HCT116 (cell line): ENCODE data around the gene RELA. TPM values are rescaled to one million over a fixed set of nuclear protein-coding genes. Genes with fewer than 3 reads are reported as not detected.
"Not testable (repeated sequence)": the region's sequence is repeated elsewhere in the genome, so short reads cannot be mapped to it uniquely, and the experiment has no call there.

Experiments used
- ATAC-seq: fragments of 200-7000 bp; cut with Tn5 transposase; 2 replicates; pipeline ENCODE4 v1.9.1; 2020; ENCODE audit warnings: mild to moderate bottlenecking, moderate library complexity
- BruUV-seq: library from RNA; stranded (reverse); fragments of 400-500 nt; replicated peaks from 2 replicates; lab custom pipeline; 2021; lab: Mats Ljungman, UMichigan
- CTCF ChIA-PET: fragments of 300-600 bp; sonication (Branson Sonifier 250); formaldehyde crosslinking; loops from one replicate; lab custom pipeline; 2021; ENCODE audit warnings: antibody characterized with exemption; lab: Charles Lee
- POLR2A ChIA-PET: fragments of 300-600, 350-600 bp; sonication (Branson Sonifier 250); formaldehyde crosslinking; loops from one replicate; lab custom pipeline; 2021; ENCODE audit warnings: antibody characterized with exemption; lab: Charles Lee
- RAD21 ChIA-PET, 2 experiments: fragments of 300-600 bp; sonication (Branson Sonifier 250); formaldehyde crosslinking; loops; one replicate each; lab custom pipeline; 2023; ENCODE audit warnings: low total read pairs in 2 of 2; ENCODE audit not compliant: uncharacterized antibody in 2 of 2, unreplicated experiment in 2 of 2, low non-redundant PET in 1 of 2; lab: Charles Lee
- DNase-seq: peaks from one replicate; pipeline ENCODE4 v3.0.0-alpha.2; 2010; ENCODE audit warnings: low read depth, low spot score
- H2AFZ ChIP-seq: fragments of 200-600 bp; shearing (Covaris generic), sonication (generic); 2 replicates; pipeline ENCODE4 v1.6.1; 2017; ENCODE audit warnings: low read depth, mixed run types, mixed read lengths, antibody characterized with exemption, low read length; ENCODE audit not compliant: poor library complexity, severe bottlenecking
- H3K27ac ChIP-seq: 2 replicates; pipeline ENCODE4 v1.5.1; 2012; ENCODE audit warnings: low read depth, low read length
- H3K27me3 ChIP-seq: fragments of 200-600 bp; sonication (generic); 2 replicates; pipeline ENCODE4 v1.6.1; 2016; ENCODE audit warnings: mixed run types, low read length, mixed read lengths; ENCODE audit not compliant: insufficient read depth
- H3K36me3 ChIP-seq, 2 experiments: fragments of 200-500 bp in 1 of 2; fragments of 200-600 bp in 1 of 2; sonication (Bioruptor generic) in 1 of 2; sonication (generic) in 1 of 2; 2 replicates each; pipeline versions ENCODE4 v1.5.1 to v1.6.1; 2014 to 2016; ENCODE audit warnings: low read length in 2 of 2, inconsistent platforms in 1 of 2, mixed read lengths in 1 of 2, mixed run types in 1 of 2; ENCODE audit not compliant: insufficient read depth in 2 of 2, control insufficient read depth in 1 of 2
- H3K4me1 ChIP-seq, 2 experiments: fragments of 200-600 bp in 1 of 2; sonication (generic) in 1 of 2; 2 replicates each; pipeline versions ENCODE4 v1.5.1 to v1.6.1; 2012 to 2017; ENCODE audit warnings: low read length in 2 of 2, inconsistent platforms in 1 of 2, mild to moderate bottlenecking in 1 of 2, mixed read lengths in 1 of 2, mixed run types in 1 of 2, moderate library complexity in 1 of 2; ENCODE audit not compliant: insufficient read depth in 2 of 2, control insufficient read depth in 1 of 2
- H3K4me2 ChIP-seq: fragments of 200-600 bp; sonication (generic); 2 replicates; pipeline ENCODE4 v1.6.1; 2017; ENCODE audit warnings: mixed run types, low read length, mixed read lengths
- H3K4me3 ChIP-seq, 2 experiments: fragments of 200-600 bp in 1 of 2; sonication (generic) in 1 of 2; replicated peaks in 1 of 2; 2 replicates each; pipeline ENCODE4 v1.5.1; 2011 to 2016; ENCODE audit warnings: low read length in 2 of 2, control low read depth in 1 of 2, low read depth in 1 of 2, mild to moderate bottlenecking in 1 of 2, mixed read lengths in 1 of 2, mixed run types in 1 of 2
- H3K79me2 ChIP-seq: fragments of 200-600 bp; sonication (generic); 2 replicates; pipeline ENCODE4 v1.6.1; 2017; ENCODE audit warnings: mild to moderate bottlenecking, mixed run types, low read length, moderate library complexity, mixed read lengths; ENCODE audit not compliant: insufficient read depth
- H3K9ac ChIP-seq: fragments of 200-600 bp; sonication (generic); 2 replicates; pipeline ENCODE4 v1.6.1; 2016; ENCODE audit warnings: low read length, mixed read lengths
- H3K9me2 ChIP-seq: fragments of 200-600 bp; sonication (generic), shearing (Covaris generic); 2 replicates; pipeline ENCODE4 v1.6.1; 2017; ENCODE audit warnings: mixed run types, mild to moderate bottlenecking, moderate library complexity; ENCODE audit not compliant: insufficient read depth
- H3K9me3 ChIP-seq, 2 experiments: fragments of 200-500 bp in 1 of 2; fragments of 200-600 bp in 1 of 2; sonication (Bioruptor generic) in 1 of 2; sonication (generic) in 1 of 2; 2 replicates each; pipeline ENCODE4 v1.6.1; 2014 to 2017; ENCODE audit warnings: low read length in 2 of 2, mixed read lengths in 2 of 2, inconsistent platforms in 1 of 2, low read depth in 1 of 2, mild to moderate bottlenecking in 1 of 2, mixed run types in 1 of 2, moderate library complexity in 1 of 2; ENCODE audit not compliant: control insufficient read depth in 1 of 2, insufficient read depth in 1 of 2
- H4K20me1 ChIP-seq: fragments of 200-600 bp; sonication (generic), shearing (Covaris generic); 2 replicates; pipeline ENCODE4 v1.6.1; 2017; ENCODE audit warnings: mixed run types, mild to moderate bottlenecking, moderate library complexity; ENCODE audit not compliant: insufficient read depth
- CEBPB ChIP-seq: IDR thresholded peaks from 2 replicates; pipeline ENCODE4 v1.6.1; 2012; ENCODE audit warnings: low read depth
- CTCF ChIP-seq, 3 experiments: fragments of 200-600 bp in 1 of 3; sonication (generic) in 1 of 3; IDR thresholded peaks in 2 of 3; conservative IDR thresholded peaks in 1 of 3; 2 replicates each; pipeline ENCODE4 v1.5.1; 2012 to 2017; ENCODE audit warnings: low read depth in 2 of 3, low read length in 2 of 3, antibody characterized with exemption in 1 of 3, borderline replicate concordance in 1 of 3, control low read depth in 1 of 3, mild to moderate bottlenecking in 1 of 3, mixed read lengths in 1 of 3, mixed run types in 1 of 3, moderate library complexity in 1 of 3; ENCODE audit not compliant: insufficient read depth in 1 of 3
- JUND ChIP-seq: IDR thresholded peaks from 2 replicates; pipeline ENCODE4 v1.6.1; 2012
- POLR2A ChIP-seq: IDR thresholded peaks from 2 replicates; pipeline ENCODE4 v1.7.0; 2011; ENCODE audit warnings: borderline replicate concordance; ENCODE audit not compliant: insufficient read depth, insufficient read length; ENCODE audit errors: extremely low read depth
- POLR2AphosphoS5 ChIP-seq: IDR thresholded peaks from 2 replicates; pipeline ENCODE4 v1.6.1; 2011; ENCODE audit warnings: mild to moderate bottlenecking, low read depth, low read length, moderate library complexity
- SP1 ChIP-seq: IDR thresholded peaks from 2 replicates; pipeline ENCODE4 v1.6.1; 2012; ENCODE audit warnings: low read depth
- ZFX ChIP-seq: fragments of 450-650 bp; IDR thresholded peaks from 2 replicates; pipeline ENCODE4 v1.6.1; 2017
- intact Hi-C: fragments of 100-400 bp; cut with micrococcal nuclease; formaldehyde crosslinking; loops from 2 replicates; pipeline ENCODE4 v1.10.0; 2022
- total RNA-seq: library from RNA; stranded (reverse); gene quantifications from one replicate; pipeline ENCODE4 v1.2.1, GENCODE V29; 2021; ENCODE audit not compliant: unreplicated experiment

RELA gene
- total RNA-seq, 1 experiment from 2014 or later = 78.5 TPM

GRCh38 chr11:65639228-65639597 lies 23.5 kb downstream of the RELA start:
- ATAC-seq = not testable (repeated sequence)
- POLR2A ChIA-PET = interaction anchor here (2.0 kb wide), 1 partner anchor 24 kb away, joined by 11 read pairs; the partner anchor contains the start of gene PCNX3
- peaks cover 13% of the 10 kb centered on the region; the same call in 1 of the 2 replicates for H3K79me2 ChIP-seq

GRCh38 chr11:65637794-65638419 lies 24.8 kb downstream of the RELA start, which contains the start of gene SIPA1:
TSS of gene SIPA1 (plus strand) at chr11:65638101. CDS start at chr11:65640922, 2,821 bp downstream.
- Histone ChIP-seq H3K36me3 (peaks cover 4 to 36% of the 10 kb centered on the region in 2 experiments; a peak in 3 of 4 replicates), H3K79me2 (peaks cover 13% of the 10 kb centered on the region; the same call in 1 of the 2 replicates), H3K4me1 (peaks cover 11 to 37% of the 10 kb centered on the region in 2 experiments), H3K27ac (peak within 1 kb of the TSS; percentile 97), H3K9ac (peak within 1 kb of the TSS; percentile 83), H4K20me1 (no peaks in the 10 kb centered on the region), H3K9me2 (no peaks in the 10 kb centered on the region), H3K4me2 (peak within 1 kb of the TSS; percentile 87), H3K9me3 (no peaks in the 10 kb centered on the region), H2AFZ (no peak within 1 kb of the TSS), H3K4me3 (peak within 1 kb of the TSS; percentile 73 to 85), H3K27me3 (no peaks in the 10 kb centered on the region)
- ChIA-PET CTCF (interaction anchor here (1.0 to 1.8 kb wide), 8 partner anchors 9 to 247 kb away, joined by 3 to 11 read pairs (median 5); partner anchors contain the start of genes FAM89B and PCNX3), RAD21 (interaction anchor here in 1 of 2 experiments (0.9 kb wide), 1 partner anchor 25 kb away, joined by 5 read pairs; the partner anchor contains the start of gene RELA), POLR2A (interaction anchor here (0.6 to 2.0 kb wide), 6 partner anchors 8 to 247 kb away, joined by 3 to 11 read pairs (median 6); partner anchors contain the start of gene PCNX3)
- no TSS peak for BruUV-seq
- peak; percentile 73 for DNase-seq
- intact Hi-C loops = no loop called here
- peak; percentile 85 for ATAC-seq
- TF ChIP-seq JUND = no peak
- peak; percentile 78; the same call in 1 of the 2 replicates for TF ChIP-seq POLR2AphosphoS5
- TF ChIP-seq ZFX = peak; percentile 15; the same call in 1 of the 2 replicates
- peak; percentile 52 for TF ChIP-seq POLR2A
- TF ChIP-seq SP1 = 0 out of 2 replicates have a peak, but pooled peaks have one; percentile 26
- no peak for TF ChIP-seq CEBPB
- TF ChIP-seq CTCF (IDR thresholded peaks at IDR 0.05 in 2 of 3, conservative IDR thresholded peaks at IDR 0.05 in 1 of 3; ENCODE audit: borderline replicate concordance in 1 of 3, insufficient read depth in 1 of 3, low read depth in 2 of 3, low read length in 2 of 3) = peak in 2 of 3 experiments; percentile 40 to 51; a peak in 4 of 6 replicates

More at GRCh38 chr11:65639228-65639597, 23.5 kb downstream of the RELA start:
- BruUV-seq, H3K27me3 ChIP-seq, H2AFZ ChIP-seq, H3K9ac ChIP-seq, H3K9me2 ChIP-seq, H3K9me3 ChIP-seq, RAD21 ChIA-PET, H4K20me1 ChIP-seq, intact Hi-C loops, DNase-seq: not testable (repeated sequence)
- H3K36me3 ChIP-seq = peaks cover 1 to 36% of the 10 kb centered on the region in 2 experiments; a peak in 2 of 4 replicates
- H3K4me1 ChIP-seq = peaks cover 23 to 50% of the 10 kb centered on the region in 2 experiments
- peak overlapping the region; percentile 87 for H3K4me2 ChIP-seq
- peak overlapping the region; percentile 97 for H3K27ac ChIP-seq
- CTCF ChIA-PET = interaction anchor here (1.8 kb wide), 1 partner anchor 13 kb away, joined by 6 read pairs; no protein-coding TSS in a partner anchor
- peak overlapping the region in 1 of 2 experiments; percentile 73; a peak in 2 of 4 replicates for H3K4me3 ChIP-seq
